Measurements from ENCODE around the gene CPNE8. TPM values are rescaled to one million over a fixed set of nuclear protein-coding genes. Genes with fewer than 3 reads are reported as not detected.

The CPNE8 gene
- total RNA-seq, 1 experiment from 2014 or later = 13.5 TPM

GRCh38 chr12:38813923-38814322, 91.5 kb downstream of the CPNE8 start:
- ChIA-PET POLR2A (no interaction called here), CTCF (no interaction called here)
- intact Hi-C loops (cut with micrococcal nuclease; ENCODE audit: unreplicated experiment) = loop anchor here (10.0 kb wide), 1 partner anchor 291 kb away; no protein-coding TSS in a partner anchor
- H3K9me3 Mint-ChIP-seq (ENCODE audit: unreplicated experiment) = peaks cover 11% of the 10 kb centered on the region
- peaks cover 5% of the 10 kb centered on the region for H3K36me3 Mint-ChIP-seq (ENCODE audit: insufficient read depth, unreplicated experiment)
- H3K36me3 ChIP-seq (ENCODE audit: control insufficient read depth, insufficient read depth, low read length) = no peaks in the 10 kb centered on the region
- no peak overlapping the region for H3K27ac Mint-ChIP-seq (ENCODE audit: unreplicated experiment)
- H3K4me1 ChIP-seq = no peaks in the 10 kb centered on the region
- H3K9me3 ChIP-seq = no peaks in the 10 kb centered on the region
- no peak overlapping the region for H3K4me3 ChIP-seq (ENCODE audit: low read depth, low read length)
- no TSS peak for BruUV-seq (replicated peaks)
- no peak overlapping the region for H3K4me3 Mint-ChIP-seq (ENCODE audit: unreplicated experiment)
- H3K27me3 ChIP-seq (replicated peaks; ENCODE audit: control insufficient read depth, insufficient read depth, low read length) = no peaks in the 10 kb centered on the region
- no peaks in the 10 kb centered on the region for H3K4me1 Mint-ChIP-seq (ENCODE audit: low read depth, unreplicated experiment)
- no peak for TF ChIP-seq CTCF (IDR thresholded peaks at IDR 0.05; ENCODE audit: insufficient read depth in 1 of 2, low read depth in 1 of 2, low read length in 1 of 2, severe bottlenecking in 1 of 2, unreplicated experiment in 1 of 2)
- no peaks in the 10 kb centered on the region for H3K27me3 Mint-ChIP-seq (ENCODE audit: insufficient read depth, unreplicated experiment)
- no peak for DNase-seq

- CTCF ChIA-PET = no interaction called here
- no peaks in the 10 kb centered on the region for H3K27me3 Mint-ChIP-seq (ENCODE audit: insufficient read depth, unreplicated experiment)
- TF ChIP-seq CTCF (IDR thresholded peaks at IDR 0.05; ENCODE audit: insufficient read depth in 1 of 2, low read depth in 1 of 2, low read length in 1 of 2, severe bottlenecking in 1 of 2, unreplicated experiment in 1 of 2) = no peak
- DNase-seq = no peak
- Histone ChIP-seq H3K4me3 (ENCODE audit: low read depth, low read length) (no peak overlapping the region), H3K36me3 (ENCODE audit: control insufficient read depth, insufficient read depth, low read length) (no peaks in the 10 kb centered on the region), H3K4me1 (no peaks in the 10 kb centered on the region), H3K27me3 (replicated peaks; ENCODE audit: control insufficient read depth, insufficient read depth, low read length) (no peaks in the 10 kb centered on the region), H3K9me3 (no peaks in the 10 kb centered on the region)
- no TSS peak for BruUV-seq (replicated peaks)
- POLR2A ChIA-PET = no interaction called here
- no peaks in the 10 kb centered on the region for H3K36me3 Mint-ChIP-seq (ENCODE audit: insufficient read depth, unreplicated experiment)
- no peaks in the 10 kb centered on the region for H3K4me1 Mint-ChIP-seq (ENCODE audit: low read depth, unreplicated experiment)
- intact Hi-C loops (cut with micrococcal nuclease; ENCODE audit: unreplicated experiment) = loop anchor here (10.0 kb wide), 1 partner anchor 293 kb away; no protein-coding TSS in a partner anchor
- no peak overlapping the region for H3K4me3 Mint-ChIP-seq (ENCODE audit: unreplicated experiment)
- H3K27ac Mint-ChIP-seq (ENCODE audit: unreplicated experiment) = no peak overlapping the region
- peaks cover 11% of the 10 kb centered on the region for H3K9me3 Mint-ChIP-seq (ENCODE audit: unreplicated experiment)
Observed at GRCh38 chr12:38811814-38812356, 93.5 kb downstream of the CPNE8 start.

GRCh38 chr12:38809832-38810231, 95.6 kb downstream of the CPNE8 start:
- H3K9me3 ChIP-seq = no peaks in the 10 kb centered on the region
- CTCF ChIA-PET = no interaction called here
- Mint-ChIP-seq H3K4me1 (ENCODE audit: low read depth, unreplicated experiment) (no peaks in the 10 kb centered on the region), H3K36me3 (ENCODE audit: insufficient read depth, unreplicated experiment) (no peaks in the 10 kb centered on the region), H3K4me3 (ENCODE audit: unreplicated experiment) (no peak overlapping the region), H3K27me3 (ENCODE audit: insufficient read depth, unreplicated experiment) (no peaks in the 10 kb centered on the region), H3K9me3 (ENCODE audit: unreplicated experiment) (peaks cover 11% of the 10 kb centered on the region), H3K27ac (ENCODE audit: unreplicated experiment) (no peak overlapping the region)
- no peak overlapping the region for H3K4me3 ChIP-seq (ENCODE audit: low read depth, low read length)
- DNase-seq = no peak
- no peaks in the 10 kb centered on the region for H3K4me1 ChIP-seq
- intact Hi-C loops (cut with micrococcal nuclease; ENCODE audit: unreplicated experiment) = loop anchor here (10.0 kb wide), 1 partner anchor 295 kb away; no protein-coding TSS in a partner anchor
- no peak for TF ChIP-seq CTCF (IDR thresholded peaks at IDR 0.05; ENCODE audit: insufficient read depth in 1 of 2, low read depth in 1 of 2, low read length in 1 of 2, severe bottlenecking in 1 of 2, unreplicated experiment in 1 of 2)
- H3K27me3 ChIP-seq (replicated peaks; ENCODE audit: control insufficient read depth, insufficient read depth, low read length) = no peaks in the 10 kb centered on the region
- POLR2A ChIA-PET = no interaction called here
- H3K36me3 ChIP-seq (ENCODE audit: control insufficient read depth, insufficient read depth, low read length) = no peaks in the 10 kb centered on the region
- BruUV-seq (replicated peaks) = no TSS peak
